Measurements from ENCODE around the gene CACNB1.
"Not testable (repeated sequence)": the region's sequence is repeated elsewhere in the genome, so short reads cannot be mapped to it uniquely, and the experiment has no call there.

The CACNB1 gene

DNA sequence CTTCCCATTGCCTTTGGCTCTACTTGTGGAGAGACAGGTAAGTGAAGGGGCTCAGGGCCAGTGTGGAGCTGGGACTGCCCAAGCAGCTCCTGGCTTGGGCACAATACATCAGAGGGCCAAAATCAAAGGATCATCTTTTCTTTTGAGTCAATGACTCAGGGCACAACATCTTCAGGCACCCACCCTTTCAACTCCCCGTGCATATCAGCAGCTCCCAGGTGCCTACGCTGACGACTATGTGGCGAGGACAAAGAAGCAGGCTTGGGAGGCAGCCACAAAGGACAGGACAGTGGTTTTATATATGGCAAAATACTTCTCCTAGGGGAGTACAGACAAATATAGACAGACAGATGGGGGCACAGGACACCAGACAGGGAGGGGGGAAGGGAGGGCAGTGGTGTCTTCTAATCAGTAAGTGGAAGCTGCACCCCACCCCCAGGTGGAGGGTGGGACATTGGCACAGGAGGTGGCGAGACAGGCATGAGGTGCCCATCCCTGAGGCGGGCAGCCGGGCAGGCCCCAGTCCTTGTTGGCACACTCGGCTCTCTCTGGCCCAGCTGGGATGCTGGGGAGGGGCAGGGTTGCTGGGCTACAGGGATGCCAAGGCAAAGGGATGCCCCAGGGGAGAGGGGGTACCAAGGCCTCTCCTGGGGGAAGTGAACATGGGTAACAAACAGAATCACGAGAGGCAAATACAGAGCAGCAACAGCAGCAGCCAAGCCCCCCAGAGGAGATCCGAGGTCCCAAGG, 23.8 kb downstream of the CACNB1 start:
- no peak for DNase-seq

DNA sequence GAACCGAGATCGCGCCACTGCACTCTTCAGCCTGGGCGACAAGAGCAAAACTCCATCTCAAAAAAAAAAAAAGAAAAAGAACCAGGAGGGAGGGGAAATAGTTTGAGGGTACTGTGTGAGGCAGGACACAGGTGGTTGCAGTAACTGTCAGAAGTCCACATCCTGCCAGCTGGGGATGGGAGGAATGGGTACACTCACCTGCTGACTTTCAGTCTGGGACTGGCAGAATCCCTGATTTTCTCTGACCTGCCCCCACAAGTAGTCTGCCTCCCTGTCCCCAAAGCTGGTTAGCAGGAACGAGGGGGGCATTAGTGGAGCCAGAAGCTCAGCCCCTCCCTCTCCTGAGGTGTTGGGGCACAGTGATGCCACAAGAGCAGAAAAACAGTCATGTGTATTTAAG, 24.4 kb downstream of the CACNB1 start:
- DNase-seq: no peak

DNA sequence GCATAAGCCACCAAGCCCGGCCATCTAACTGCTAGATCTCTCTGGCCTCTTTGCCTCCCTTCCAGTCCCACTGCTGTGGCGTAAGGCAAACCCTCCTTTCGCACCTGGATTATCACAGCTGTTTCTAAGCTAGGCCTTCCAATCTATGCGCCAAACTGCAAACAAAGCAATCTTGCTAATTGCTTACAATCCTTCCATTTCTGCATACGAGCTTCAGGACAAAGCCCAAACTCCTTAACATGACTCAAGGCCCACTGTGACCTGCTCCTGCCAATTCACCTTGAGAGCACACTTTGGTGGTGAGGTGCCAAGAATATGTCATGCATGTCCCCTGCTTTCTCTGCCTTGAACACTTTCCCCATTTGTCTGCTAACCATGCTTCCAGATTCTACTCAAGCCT, 25.5 kb downstream of the CACNB1 start:
- no peak for DNase-seq

DNA sequence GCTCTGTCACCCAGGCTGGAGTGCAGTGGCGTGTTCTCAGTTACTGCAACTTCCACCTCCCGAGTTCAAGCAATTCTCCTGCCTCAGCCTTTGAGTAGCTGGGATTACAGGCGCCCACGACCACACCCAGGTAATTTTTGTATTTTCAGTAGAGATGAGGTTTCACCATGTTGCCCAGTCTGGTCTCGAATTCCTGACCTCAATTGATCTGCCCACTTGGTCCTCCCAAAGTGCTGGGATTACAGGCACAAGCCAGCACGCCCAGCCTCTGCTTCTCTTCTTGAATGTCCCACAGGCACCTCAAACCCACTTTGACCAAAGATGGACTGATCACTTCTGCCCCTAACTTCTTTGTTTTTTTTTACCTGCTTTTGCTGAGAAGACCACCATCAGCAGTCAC, 26.9 kb downstream of the CACNB1 start:
- DNase-seq: no peak

DNA sequence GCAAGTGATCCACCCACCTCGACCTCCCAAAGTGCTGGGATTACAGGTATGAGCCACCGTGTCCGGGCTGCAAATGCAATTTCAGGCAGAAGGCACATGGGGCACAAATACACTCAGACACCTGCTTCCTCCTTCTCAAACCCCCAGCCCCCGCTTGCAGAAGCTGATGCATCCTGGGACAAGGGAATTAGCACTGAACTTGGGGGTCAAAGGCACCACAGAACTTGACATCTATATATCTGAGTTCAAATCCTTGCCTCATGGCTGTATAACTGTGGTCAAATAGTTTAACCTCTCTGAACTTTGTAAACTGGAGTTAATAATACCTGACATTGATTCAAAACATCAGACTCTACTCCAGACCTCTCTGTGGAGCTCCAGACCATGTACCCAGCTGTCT, 27.4 kb downstream of the CACNB1 start:
- no peak for DNase-seq

DNA sequence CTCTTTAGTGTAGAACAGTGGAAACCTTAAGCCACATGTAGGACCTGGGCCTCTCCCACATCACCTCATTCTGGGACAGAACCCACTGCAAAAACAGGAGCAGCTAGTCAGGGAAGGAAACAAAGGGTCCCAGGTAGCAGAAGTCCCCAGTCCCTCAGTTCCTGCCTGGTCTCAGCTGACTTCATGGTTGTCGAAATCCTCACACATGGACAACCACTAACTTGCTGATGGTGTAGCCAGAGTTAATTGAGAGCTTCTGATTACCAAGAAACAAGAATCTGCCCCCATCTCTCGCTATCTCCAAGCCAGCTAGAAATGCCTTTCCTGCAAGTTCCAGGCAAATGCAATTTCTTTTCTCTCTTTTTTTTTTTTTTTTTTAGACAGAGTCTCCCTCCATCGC, 28.0 kb downstream of the CACNB1 start:
- no peak for DNase-seq

DNA sequence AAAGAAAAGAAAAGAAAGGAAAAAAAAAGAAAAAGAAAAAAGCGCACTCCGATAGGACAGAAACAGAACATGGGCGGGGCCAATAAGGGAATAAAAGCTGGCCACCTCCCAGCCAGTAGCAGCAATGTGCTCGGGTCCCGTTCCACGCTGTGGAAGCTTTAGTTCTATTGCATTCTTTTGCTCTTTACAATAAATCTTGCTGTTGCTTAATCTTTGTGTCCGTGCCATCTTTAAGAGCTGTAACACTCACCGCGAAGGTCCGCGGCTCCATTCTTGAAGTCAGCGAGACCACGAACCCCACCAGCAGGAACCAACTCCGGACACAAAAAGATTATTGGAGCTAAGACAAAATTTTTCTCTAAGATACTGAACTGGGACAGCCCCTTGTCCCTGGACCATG, 28.4 kb downstream of the CACNB1 start:
- DNase-seq: no peak

DNA sequence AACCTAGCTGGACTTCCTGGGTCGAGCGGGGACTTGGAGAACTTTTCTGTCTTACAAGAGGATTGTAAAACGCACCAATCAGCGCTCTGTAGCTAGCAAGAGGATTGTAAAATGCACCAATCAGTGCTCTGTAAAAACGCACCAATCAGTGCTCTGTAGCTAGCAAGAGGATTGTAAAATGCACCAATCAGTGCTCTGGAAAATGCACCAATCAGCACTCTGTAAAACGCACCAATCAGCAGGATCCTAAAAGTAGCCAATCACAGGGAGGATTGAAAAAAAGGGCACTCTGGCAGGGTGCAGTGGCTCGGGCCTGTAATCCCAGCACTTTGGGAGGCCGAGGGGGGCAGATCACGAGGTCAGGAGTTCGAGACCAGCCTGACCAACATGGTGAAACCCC, 29.0 kb downstream of the CACNB1 start:
- not testable (repeated sequence) for DNase-seq

DNA sequence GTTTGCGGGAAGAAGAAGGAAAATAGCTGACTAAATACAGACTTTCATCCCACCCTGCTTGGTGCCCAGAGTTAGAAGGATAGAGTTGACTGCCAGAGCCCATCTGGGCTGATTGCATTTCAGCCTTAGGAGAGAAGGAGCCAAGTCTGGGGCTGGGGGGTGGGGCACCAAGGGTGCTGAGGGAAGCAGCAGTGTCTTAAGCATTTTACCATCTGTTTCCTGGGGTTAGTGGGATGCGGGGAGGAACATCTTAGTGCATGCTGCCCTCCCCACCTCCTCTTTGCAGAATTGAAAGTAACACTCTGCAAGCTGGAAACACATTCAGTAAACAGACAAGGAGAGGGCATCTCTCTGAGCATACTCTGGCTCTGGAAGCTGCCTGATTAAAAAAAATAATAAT, 30.0 kb downstream of the CACNB1 start:
- no peak for DNase-seq

DNA sequence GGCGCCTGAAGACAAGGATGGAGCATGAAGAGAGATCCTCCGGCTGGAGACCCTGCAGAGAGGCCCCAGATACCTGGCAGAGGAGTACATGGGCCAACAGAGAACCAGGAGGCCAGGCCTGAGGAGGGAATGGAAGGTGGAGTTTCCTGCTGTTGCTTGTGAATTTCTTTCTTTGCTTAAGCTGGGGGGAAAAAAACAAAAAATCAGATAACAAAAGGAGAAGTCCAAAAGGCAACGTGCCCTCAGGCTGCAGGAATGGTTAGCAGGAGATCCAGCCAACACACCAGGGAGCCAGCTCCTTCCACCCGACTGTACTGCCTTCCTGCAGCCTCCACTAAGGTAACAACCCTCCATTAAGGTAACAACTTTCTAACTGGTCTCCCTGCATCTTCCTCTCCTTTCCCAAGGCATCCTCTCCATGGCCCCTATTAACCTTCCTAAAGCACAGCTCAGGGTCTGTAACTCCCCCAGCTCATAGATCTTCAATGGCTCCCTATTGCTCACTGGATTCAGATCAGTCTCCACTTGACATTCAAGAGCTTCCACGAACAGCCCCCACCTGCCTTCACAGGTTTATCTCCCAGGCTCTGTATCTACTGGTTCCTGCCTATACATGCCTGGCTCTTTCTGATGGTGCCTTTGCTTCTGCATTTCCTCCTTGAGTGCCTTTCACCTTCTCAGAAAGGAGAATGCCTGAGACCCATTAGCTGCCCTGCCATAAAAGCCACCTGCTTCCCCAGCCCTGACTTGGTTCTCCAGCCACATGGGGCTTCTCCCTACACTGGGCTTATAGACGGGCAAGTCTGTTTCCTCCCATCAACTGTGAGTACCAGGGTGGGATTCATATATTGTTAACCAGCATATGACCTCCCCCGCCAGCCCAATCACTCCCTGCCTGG, 30.8 kb downstream of the CACNB1 start:
- no peak for DNase-seq

DNA sequence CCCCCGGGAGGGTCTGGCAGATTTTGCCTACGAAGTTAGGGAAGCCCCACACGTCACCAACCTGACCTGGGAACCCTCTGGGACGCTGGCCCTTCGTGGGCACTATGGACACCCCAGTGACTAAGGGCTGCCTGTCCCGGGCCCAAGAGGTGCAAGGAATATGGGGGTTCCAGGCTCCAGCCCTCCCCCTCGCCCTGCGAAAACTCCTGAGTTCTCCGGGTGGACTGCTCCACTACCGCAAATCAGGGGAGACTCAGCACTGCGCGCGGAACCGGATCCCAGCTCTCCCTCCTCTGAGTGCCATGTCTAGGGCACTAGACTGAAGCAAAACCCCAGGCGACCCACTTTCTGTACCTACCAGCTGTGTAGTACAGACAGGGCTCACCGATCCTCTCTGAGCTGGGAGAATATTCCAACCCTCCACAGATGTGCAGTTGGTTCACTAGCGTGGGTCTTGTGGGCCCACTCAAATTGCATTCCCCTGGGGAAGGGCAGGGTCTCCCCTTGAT, 31.6 kb downstream of the CACNB1 start, which contains the start of gene ARL5C:
TSS of gene ARL5C (minus strand) at position 321 of the 509 bp plus-strand sequence. CDS start 401 bp downstream, outside the sequence.
- no peak for DNase-seq

DNA sequence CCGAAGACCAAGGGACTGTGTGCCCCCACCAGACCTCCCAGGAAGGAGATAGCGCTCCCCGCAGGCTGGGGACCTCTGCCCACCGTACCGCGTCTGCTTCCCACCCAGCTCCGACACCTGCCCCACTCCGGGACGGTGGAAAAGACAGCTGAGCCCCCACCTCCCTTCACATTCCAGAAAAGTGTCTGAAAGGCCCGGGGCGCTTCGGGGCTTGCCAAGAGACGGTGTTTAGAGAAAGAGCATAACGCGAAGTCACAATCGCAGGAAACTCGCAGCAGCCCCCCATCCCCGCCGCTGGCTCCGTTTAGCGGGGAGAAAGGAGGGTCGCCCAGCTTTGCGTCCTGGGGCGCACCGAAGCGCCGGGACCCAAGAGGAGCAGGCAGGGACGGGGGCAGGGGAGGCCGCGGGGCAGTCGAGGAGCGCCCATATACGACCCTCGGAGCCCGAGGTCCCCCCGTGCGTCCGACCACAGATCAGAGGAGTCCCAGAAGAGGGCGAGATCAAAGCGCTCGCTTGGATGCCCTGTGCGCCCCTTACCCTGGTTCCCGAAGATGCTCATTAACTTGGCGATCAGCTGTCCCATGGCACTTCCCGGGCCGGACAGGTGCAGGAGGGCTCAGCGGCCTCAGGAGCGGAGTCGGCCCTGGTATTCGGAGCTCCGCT, 32.2 kb downstream of the CACNB1 start:
- DNase-seq: no peak

DNA sequence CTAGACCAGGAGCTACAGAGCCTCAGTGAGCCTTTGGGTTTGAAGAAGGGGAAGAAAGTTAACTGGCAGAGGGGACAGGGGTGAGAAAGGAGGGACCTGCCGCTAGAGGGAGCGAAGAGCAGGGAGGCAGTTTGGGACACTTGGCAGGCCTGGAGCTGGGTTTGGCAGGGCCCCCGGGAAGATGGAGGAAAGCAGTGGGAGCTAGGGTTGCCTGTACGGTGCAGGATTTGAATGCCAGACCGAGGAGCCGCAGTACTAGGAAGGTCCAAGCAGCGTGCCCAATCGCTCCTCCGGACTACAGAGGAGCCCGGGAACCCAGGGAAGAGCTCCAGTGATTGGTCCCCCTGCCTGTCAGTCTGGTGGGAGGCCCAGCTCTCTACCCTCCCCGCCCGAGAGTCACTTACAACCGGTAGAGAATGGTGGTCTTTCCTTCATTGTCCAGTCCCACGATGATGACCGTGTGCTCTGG, 32.8 kb downstream of the CACNB1 start:
- DNase-seq: peak; percentile 26

DNA sequence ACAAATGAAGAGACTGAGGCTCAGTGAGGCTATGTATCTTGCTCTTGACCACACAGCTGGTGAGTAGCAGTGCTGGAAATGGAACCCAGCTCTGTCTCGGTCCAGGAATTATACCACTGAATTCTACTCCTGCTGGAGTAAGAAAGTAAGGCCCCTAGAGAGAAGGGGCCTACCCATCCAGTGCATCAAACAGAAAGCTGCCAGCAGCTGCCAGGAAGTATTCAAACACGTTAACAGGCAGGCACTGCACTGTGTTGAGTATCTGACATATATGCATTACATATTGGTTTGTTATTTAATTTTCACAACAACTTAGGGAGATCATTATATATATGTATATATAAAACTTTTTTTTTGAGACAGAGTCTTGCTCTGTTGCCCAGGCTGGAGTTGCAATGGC, 35.5 kb downstream of the CACNB1 start:
- no peak for DNase-seq

DNA sequence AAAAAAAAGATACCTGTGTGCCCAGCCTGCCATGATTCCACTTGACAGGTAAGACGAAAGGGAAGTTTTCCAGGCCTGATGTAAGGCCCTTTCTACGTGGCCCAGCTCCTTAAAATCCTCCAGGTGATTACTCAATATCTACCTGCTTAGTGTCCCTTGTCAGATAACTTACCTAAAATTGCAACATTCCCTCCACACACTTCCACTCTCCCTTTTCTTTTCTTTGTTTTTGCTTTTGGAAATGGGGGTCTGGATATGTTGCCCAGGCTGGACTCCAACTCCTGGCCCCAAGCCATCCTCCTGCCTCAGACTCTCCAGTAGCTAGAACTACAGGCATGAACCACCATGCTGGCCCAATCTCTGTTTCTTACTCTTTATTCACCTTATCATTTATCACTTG, 38.8 kb downstream of the CACNB1 start:
- no peak for DNase-seq

DNA sequence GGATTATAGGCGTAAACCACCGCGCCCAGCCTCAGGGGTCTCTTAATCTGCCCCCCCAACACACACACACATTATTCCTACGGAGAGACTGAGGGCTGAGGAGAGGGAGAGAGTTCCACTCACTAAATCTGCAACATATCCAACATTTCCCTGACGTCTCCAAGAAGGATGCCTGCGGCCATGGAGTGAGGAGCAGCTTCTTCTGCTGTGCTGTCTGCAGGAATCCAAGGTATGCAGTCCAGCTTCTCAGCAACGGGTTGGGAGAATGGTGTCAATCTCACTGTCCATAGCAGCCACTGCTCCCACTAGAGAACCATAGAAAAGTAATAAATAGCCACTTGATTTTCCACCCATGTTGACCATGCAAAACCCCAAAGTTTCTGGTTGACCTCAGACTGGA, 41.0 kb downstream of the CACNB1 start:
- DNase-seq: no peak

DNA sequence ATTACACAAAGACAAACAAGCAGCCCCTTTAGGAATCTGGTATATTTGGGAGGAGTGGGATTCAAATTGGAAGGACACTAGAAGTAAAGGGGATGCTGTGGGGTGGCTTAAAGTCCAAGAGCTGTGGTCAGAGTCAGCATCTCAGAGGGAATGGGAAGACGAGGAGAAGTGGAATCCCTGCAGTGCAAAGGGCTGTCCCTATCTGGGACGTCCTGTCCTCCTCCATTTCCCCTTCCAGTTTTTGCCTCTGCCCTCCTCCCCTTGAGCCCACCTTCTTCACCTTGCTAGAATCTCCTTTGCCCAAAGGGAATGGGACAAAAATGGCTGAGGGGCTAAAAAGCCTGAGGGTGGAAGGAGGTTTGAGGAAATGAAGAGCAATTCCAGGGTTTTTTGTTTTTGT, 41.8 kb downstream of the CACNB1 start:
- DNase-seq: no peak

DNA sequence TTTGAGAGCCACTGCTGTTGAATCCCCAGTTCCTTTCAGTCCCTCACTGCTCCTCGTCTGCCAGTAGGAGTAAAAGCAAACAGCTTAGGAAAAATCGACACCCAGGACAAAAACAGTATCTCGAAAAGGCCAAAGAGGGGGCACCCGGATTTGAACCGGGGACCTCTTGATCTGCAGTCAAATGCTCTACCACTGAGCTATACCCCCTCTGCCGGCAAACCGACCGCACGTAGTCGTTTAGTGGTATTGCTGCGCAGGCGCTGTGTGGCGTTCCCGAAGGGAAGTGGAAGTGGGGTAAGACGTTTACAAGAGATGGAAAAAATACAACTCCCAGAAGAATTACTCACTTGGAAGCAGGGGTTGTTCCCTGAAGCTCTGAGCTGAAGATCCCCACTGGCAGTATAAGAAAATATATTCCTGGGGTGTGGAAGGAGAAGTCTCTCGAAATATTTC, 43.8 kb downstream of the CACNB1 start:
- peak; percentile 75 for DNase-seq

DNA sequence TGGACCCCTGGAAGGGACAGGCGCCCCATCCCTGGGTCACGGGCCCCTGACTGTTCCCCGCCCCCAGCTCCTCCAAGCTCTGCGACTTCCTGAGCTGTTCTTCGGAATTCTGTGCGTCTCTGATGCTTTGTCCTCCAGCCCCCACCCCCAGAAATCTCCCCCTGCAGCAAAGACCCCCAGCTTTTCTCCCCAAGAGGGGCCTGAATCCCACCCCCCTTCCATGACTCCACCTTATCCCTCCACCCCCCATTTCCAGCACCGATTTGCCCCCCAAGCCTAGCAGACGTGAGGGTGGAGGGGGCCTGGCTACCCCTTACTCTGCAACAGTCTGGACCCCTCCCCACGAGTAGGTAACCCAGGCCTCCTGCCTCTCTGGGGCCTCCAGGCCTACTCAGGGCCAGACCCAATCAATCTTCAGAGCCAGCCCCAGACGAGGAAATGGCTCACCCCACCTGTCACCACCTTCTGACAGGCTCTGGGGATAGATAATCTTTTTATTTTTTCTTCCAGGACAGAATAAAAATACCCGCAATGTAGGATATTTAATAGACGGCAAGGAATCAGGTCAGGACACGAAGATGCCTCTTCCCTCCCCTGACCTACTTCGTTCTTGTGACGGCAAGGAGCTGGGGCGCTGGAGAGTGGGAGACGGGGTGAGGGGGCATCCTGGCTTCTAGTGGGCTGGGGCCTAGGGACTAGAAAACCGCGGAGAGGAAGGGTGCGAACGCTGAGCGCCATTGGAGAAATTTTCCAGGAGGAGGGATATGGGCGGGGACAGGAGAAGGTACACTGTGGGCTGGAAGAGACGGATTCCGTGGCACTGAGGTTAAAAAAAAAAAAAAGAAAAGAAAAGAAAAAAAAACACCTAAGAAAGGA, 45.3 kb downstream of the CACNB1 start:
- DNase-seq: no peak

DNA sequence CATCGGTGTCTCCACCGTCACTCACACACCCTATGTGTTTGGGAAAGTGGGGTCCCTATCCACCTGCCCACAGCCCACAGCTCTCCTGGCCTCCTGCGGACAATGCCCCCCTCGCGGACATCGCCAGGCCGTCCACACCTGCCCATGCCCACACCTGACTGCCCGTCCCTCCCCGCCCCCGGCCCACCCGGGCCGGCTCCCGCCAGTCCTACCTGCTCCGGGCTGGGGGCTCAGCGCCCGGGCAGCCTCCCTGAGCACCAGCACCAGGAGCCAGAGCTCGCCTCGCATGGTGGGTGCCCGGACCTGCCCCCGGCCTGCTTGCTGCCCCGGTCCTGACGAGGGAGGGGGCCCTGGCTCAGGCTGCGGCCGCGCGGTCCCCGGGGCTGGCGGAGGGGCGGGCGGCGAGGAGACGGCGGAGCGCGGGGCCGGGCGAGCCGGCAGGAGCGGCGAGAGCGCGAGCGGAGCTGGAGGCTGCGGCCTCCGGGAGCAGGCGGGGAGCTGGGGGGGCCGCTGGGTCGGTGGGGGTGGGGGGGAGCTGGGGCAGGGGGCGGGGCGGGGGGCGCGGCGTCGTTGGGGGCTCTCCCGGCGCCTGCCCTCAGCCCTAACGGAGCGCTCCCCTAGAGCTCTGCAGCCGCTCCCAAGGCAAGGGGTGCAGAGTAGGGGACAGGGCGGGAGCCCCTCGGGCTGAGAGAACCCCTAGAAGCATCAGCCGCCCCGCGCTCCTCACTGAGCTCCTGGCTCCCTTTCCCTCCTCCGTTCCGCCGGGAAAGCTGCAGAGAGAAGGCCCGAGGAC, 46.1 kb downstream of the CACNB1 start, which contains the start of gene PLXDC1:
TSS of gene PLXDC1 (minus strand) at position 488 of the 793 bp plus-strand sequence. CDS start at position 288, 200 bp downstream.
- DNase-seq: no peak

DNA sequence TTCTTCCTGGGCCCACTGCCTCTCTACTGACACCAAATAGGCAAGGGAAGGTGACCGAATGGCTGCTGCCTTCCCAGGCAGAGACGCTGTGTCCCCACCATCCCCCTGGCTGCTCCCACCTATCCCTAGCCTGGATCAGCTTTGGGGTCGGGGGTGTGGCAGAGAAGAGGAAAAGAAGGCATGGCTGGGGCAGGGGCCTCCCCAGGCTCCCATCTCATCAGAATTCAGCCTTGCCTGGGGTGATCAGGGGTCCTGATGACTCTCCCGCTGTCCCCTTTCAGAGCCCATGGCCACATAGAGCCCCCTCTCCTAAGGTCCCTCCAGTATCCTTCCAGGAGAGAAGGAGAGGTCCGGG, 46.7 kb downstream of the CACNB1 start:
- no peak for DNase-seq
